SK-N-SH (cell line): ENCODE data around the gene MAP4K3.

Source experiments
- MEF2A ChIP-seq: IDR thresholded peaks from 2 replicates; pipeline ENCODE4 v1.4.0; 2012; ENCODE audit warnings: low read depth, borderline replicate concordance
- USF2 ChIP-seq: fragments of 150-350 bp; IDR thresholded peaks from 2 replicates; pipeline ENCODE4 v1.6.1; 2017; ENCODE audit warnings: antibody characterized with exemption, low read length, low read depth, borderline replicate concordance
- TF ChIP-seq, protein P1 (sequence below): fragments of 200-600 bp; sonication (generic); IDR thresholded peaks from 2 replicates; pipeline ENCODE4 v1.6.1; 2017; ENCODE audit warnings: antibody characterized with exemption, mild to moderate bottlenecking, moderate library complexity

DNA sequence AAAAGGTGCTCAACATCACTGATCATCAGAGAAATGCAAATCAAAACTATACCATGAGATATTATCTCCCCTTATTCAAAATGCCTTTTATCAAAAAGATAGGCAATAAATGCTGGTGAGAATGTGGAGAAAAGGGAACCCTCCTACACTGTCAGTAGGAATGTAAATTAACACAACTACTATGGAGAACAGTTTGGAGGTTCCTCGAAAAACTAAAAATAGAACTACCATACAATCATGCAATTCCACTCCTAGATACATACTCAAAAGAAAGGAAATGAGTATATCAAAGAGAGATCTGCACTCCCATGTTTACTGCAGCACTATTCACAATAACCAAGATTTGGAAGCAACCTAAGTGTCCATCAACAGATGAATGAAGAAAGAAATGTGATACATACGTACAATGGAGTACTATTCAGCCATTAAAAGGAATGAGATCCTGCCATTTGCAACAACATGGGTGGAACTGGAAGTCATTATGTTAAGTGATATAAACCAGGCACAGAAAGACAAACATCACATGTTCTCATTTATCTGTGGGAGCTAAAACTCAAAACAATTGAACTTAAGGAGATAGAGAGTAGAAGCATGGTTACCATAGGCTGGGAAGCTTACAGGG, 63.8 kb downstream of the MAP4K3 start:
- TF ChIP-seq MEF2A (no peak), USF2 (no peak)
- TF ChIP-seq, protein P1, sequence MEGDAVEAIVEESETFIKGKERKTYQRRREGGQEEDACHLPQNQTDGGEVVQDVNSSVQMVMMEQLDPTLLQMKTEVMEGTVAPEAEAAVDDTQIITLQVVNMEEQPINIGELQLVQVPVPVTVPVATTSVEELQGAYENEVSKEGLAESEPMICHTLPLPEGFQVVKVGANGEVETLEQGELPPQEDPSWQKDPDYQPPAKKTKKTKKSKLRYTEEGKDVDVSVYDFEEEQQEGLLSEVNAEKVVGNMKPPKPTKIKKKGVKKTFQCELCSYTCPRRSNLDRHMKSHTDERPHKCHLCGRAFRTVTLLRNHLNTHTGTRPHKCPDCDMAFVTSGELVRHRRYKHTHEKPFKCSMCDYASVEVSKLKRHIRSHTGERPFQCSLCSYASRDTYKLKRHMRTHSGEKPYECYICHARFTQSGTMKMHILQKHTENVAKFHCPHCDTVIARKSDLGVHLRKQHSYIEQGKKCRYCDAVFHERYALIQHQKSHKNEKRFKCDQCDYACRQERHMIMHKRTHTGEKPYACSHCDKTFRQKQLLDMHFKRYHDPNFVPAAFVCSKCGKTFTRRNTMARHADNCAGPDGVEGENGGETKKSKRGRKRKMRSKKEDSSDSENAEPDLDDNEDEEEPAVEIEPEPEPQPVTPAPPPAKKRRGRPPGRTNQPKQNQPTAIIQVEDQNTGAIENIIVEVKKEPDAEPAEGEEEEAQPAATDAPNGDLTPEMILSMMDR: no peak
